ENCODE data around the gene EREG.
"Not testable (repeated sequence)": the region's sequence is repeated elsewhere in the genome, so short reads cannot be mapped to it uniquely, and the experiment has no call there.

Gene EREG

GRCh38 chr4:74391346-74391745 is 26.4 kb downstream of the EREG start:
- Histone ChIP-seq H3K27me3 (ENCODE audit: low read depth, low read length) (no peaks in the 10 kb centered on the region), H3K4me1 (ENCODE audit: control insufficient read depth in 1 of 2, insufficient read depth in 2 of 2, low read length in 2 of 2) (no peaks in the 10 kb centered on the region), H3K27ac (ENCODE audit: low read length) (no peak overlapping the region), H3K9me3 (ENCODE audit: control insufficient read depth in 1 of 2, low read length in 2 of 2) (no peaks in the 10 kb centered on the region), H3K4me3 (ENCODE audit: low read depth in 1 of 2, low read length in 2 of 2) (no peak overlapping the region), H3K36me3 (ENCODE audit: control insufficient read depth in 1 of 2, insufficient read depth in 2 of 2, low read length in 2 of 2) (no peaks in the 10 kb centered on the region)

DNA sequence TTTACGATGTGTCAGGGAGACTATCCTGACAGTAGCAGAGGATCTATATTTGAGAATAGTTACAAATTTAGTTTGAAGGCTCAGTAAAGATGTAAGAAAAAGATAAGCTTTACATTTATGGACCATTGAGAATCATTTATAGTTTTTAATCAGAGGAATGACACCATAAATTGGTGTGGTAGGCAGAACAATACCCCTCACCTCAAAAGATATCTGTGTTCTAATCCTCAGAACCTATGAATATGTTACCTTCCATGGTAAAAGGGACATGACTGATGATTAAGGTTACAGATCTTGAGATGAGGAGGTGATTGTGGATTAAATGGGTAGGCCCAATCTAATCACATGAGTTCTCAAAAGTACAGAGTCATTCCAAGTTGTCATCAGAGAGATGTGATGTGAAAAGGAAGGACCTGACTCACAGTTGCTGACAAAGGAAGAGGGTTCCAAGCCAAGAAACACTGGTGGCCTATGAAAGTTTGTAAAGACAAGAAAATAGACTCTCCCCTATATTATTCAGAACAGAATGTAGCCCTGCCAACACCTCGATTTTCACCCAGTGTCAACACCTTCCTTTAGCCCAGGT is 27.0 kb downstream of the EREG start:
- H3K27ac ChIP-seq (ENCODE audit: low read length) = no peak overlapping the region
- H3K36me3 ChIP-seq (ENCODE audit: control insufficient read depth in 1 of 2, insufficient read depth in 2 of 2, low read length in 2 of 2) = no peaks in the 10 kb centered on the region
- no peak overlapping the region for H3K4me3 ChIP-seq (ENCODE audit: low read depth in 1 of 2, low read length in 2 of 2)
- no peaks in the 10 kb centered on the region for H3K27me3 ChIP-seq (ENCODE audit: low read depth, low read length)
- no peaks in the 10 kb centered on the region for H3K9me3 ChIP-seq (ENCODE audit: control insufficient read depth in 1 of 2, low read length in 2 of 2)
- no peaks in the 10 kb centered on the region for H3K4me1 ChIP-seq (ENCODE audit: control insufficient read depth in 1 of 2, insufficient read depth in 2 of 2, low read length in 2 of 2)

DNA sequence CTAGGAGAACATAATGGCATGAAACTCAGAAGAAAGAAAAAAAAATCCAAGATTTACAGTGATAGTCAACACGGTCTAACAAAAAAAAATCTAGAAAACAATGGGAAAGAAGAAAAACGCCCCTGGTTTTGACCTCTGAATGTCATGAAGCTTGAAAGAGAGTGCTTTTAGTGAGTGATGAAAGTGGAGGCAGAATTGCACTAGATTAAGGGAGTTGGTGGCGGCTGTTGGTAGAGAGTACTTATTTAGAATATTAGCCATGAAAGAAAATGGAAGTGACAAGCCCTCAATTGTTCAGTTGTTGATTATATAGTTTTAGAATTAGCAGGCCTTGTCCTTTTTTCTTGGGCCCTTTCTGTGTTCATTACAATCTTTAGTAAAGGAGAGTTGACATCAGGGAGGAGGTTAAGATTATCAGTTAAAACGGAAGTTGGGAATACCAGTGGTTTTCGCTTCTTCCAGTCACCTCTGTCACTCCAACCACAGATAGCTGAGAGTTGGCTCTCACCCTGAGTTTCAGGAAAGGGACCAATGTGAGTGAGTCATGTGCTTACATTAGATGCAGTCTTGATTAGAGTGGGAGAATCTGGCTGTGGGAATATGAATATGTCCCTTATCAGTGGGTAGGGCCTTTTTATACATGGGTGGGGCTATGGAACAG is 29.7 kb downstream of the EREG start:
- H3K27me3 ChIP-seq (ENCODE audit: low read depth, low read length) = no peaks in the 10 kb centered on the region
- H3K27ac ChIP-seq (ENCODE audit: low read length) = no peak overlapping the region
- H3K4me3 ChIP-seq (ENCODE audit: low read depth in 1 of 2, low read length in 2 of 2) = no peak overlapping the region
- no peaks in the 10 kb centered on the region for H3K4me1 ChIP-seq (ENCODE audit: control insufficient read depth in 1 of 2, insufficient read depth in 2 of 2, low read length in 2 of 2)
- no peaks in the 10 kb centered on the region for H3K36me3 ChIP-seq (ENCODE audit: control insufficient read depth in 1 of 2, insufficient read depth in 2 of 2, low read length in 2 of 2)
- H3K9me3 ChIP-seq (ENCODE audit: control insufficient read depth in 1 of 2, low read length in 2 of 2) = no peaks in the 10 kb centered on the region

- Histone ChIP-seq H3K36me3 (ENCODE audit: control insufficient read depth in 1 of 2, insufficient read depth in 2 of 2, low read length in 2 of 2) (no peaks in the 10 kb centered on the region), H3K4me3 (ENCODE audit: low read depth in 1 of 2, low read length in 2 of 2) (no peak overlapping the region), H3K4me1 (ENCODE audit: control insufficient read depth in 1 of 2, insufficient read depth in 2 of 2, low read length in 2 of 2) (no peaks in the 10 kb centered on the region), H3K9me3 (ENCODE audit: control insufficient read depth in 1 of 2, low read length in 2 of 2) (no peaks in the 10 kb centered on the region), H3K27ac (ENCODE audit: low read length) (no peak overlapping the region), H3K27me3 (ENCODE audit: low read depth, low read length) (no peaks in the 10 kb centered on the region)
Observed at GRCh38 chr4:74395633-74396032, 30.7 kb downstream of the EREG start.

DNA sequence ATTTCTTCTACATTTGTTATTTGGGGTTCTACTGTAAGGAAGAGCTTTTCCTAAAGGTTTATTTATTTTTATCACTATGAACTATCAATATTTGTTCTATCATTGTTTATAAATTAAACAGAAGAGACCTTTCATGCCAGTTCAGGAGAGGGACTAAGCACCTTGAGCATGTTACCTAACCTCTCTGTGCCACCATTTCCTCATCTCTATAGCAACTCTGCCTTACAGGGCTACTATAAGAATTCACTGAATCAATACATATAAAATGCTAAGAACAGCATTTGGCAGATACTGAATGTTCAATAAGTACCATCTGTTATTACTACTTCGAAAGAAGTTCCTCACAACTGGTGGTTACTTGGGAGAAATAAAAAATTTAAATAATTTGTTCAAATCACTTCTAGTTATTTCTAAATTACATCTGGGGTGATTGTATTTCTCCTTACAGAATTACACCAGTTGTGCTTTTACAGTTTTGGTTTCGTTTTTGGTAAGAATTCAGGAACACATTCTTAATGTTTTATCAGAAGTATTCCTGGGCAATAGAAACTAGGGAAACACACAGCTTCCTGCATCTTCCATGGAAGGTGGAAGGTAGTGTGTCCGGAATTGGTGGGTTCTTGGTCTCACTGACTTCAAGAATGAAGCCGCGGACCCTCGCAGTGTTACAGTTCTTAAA is 32.9 kb downstream of the EREG start:
- Histone ChIP-seq H3K4me3 (ENCODE audit: low read depth in 1 of 2, low read length in 2 of 2) (peak overlapping the region; percentile 43 to 51), H3K27me3 (ENCODE audit: low read depth, low read length) (no peaks in the 10 kb centered on the region), H3K36me3 (ENCODE audit: control insufficient read depth in 1 of 2, insufficient read depth in 2 of 2, low read length in 2 of 2) (no peaks in the 10 kb centered on the region), H3K27ac (ENCODE audit: low read length) (peak overlapping the region; percentile 6), H3K4me1 (ENCODE audit: control insufficient read depth in 1 of 2, insufficient read depth in 2 of 2, low read length in 2 of 2) (no peaks in the 10 kb centered on the region), H3K9me3 (ENCODE audit: control insufficient read depth in 1 of 2, low read length in 2 of 2) (no peaks in the 10 kb centered on the region)

DNA sequence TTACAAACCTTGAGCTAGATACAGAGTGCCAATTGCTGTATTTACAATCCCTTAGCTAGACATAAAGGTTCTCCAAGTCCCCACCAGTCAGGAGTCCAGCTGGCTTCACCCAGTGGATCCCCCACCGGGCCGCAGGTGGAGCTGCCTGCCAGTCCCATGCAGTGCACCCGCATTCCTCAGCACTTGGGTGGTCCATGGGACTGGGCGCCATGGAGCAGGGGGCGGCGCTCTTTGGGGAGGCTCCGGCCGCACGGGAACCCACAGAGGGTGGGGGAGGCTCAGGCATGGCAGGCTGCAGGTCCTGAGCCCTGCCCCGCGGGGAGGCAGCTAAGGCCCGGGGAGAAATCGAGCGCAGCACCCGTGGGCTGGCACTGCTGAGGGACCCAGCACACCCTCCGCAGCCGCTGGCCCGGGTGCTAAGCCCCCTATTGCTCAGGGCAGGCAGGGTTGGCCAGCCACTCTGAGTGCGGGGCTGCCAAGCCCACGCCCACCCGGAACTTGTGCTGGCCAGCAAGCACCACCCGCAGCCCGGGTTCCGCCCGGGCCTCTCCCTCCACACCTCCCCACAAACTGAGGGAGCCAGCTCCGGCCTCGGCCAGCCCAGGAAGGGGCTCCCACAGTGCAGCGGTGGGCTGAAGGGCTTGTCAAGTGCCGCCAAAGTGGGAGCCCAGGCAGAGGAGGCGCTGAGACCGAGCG is 34.1 kb downstream of the EREG start:
- not testable (repeated sequence) for H3K4me1 ChIP-seq (ENCODE audit: control insufficient read depth in 1 of 2, insufficient read depth in 2 of 2, low read length in 2 of 2); H3K4me3 ChIP-seq (ENCODE audit: low read depth in 1 of 2, low read length in 2 of 2); H3K36me3 ChIP-seq (ENCODE audit: control insufficient read depth in 1 of 2, insufficient read depth in 2 of 2, low read length in 2 of 2); H3K27me3 ChIP-seq (ENCODE audit: low read depth, low read length); H3K27ac ChIP-seq (ENCODE audit: low read length); H3K9me3 ChIP-seq (ENCODE audit: control insufficient read depth in 1 of 2, low read length in 2 of 2)

- H3K4me1 ChIP-seq (ENCODE audit: control insufficient read depth in 1 of 2, insufficient read depth in 2 of 2, low read length in 2 of 2) = no peaks in the 10 kb centered on the region
- H3K27ac ChIP-seq (ENCODE audit: low read length) = no peak overlapping the region
- H3K36me3 ChIP-seq (ENCODE audit: control insufficient read depth in 1 of 2, insufficient read depth in 2 of 2, low read length in 2 of 2) = no peaks in the 10 kb centered on the region
- no peak overlapping the region for H3K4me3 ChIP-seq (ENCODE audit: low read depth in 1 of 2, low read length in 2 of 2)
- H3K27me3 ChIP-seq (ENCODE audit: low read depth, low read length) = no peaks in the 10 kb centered on the region
- H3K9me3 ChIP-seq (ENCODE audit: control insufficient read depth in 1 of 2, low read length in 2 of 2) = no peaks in the 10 kb centered on the region
Observed at GRCh38 chr4:74400395-74400794, 35.5 kb downstream of the EREG start.

- H3K4me3 ChIP-seq (ENCODE audit: low read depth in 1 of 2, low read length in 2 of 2) = no peak overlapping the region
- H3K4me1 ChIP-seq (ENCODE audit: control insufficient read depth in 1 of 2, insufficient read depth in 2 of 2, low read length in 2 of 2) = no peaks in the 10 kb centered on the region
- no peaks in the 10 kb centered on the region for H3K36me3 ChIP-seq (ENCODE audit: control insufficient read depth in 1 of 2, insufficient read depth in 2 of 2, low read length in 2 of 2)
- H3K9me3 ChIP-seq (ENCODE audit: control insufficient read depth in 1 of 2, low read length in 2 of 2) = no peaks in the 10 kb centered on the region
- no peak overlapping the region for H3K27ac ChIP-seq (ENCODE audit: low read length)
- H3K27me3 ChIP-seq (ENCODE audit: low read depth, low read length) = no peaks in the 10 kb centered on the region
Observed at GRCh38 chr4:74402692-74403456, 37.9 kb downstream of the EREG start.

DNA sequence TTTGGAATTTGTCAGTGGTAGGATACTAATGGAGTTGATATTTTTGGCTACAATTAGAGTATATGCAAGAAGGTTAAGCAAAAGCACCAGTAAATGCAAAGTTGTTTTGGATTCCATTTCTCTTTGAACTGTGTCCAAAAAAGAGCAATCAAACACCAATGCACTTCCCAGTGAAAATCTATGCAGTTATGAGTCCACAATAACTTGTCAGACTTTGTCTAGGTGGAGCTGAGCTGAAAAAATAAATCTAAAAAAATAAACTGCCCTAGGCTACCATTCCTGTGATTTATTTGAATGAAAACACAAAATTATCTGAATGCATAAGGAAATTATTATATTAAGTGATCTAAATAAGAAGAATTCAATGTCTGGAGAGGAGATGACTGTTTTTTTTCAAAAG is 42.9 kb downstream of the EREG start:
- Histone ChIP-seq H3K4me1 (ENCODE audit: control insufficient read depth in 1 of 2, insufficient read depth in 2 of 2, low read length in 2 of 2) (no peaks in the 10 kb centered on the region), H3K9me3 (ENCODE audit: control insufficient read depth in 1 of 2, low read length in 2 of 2) (no peaks in the 10 kb centered on the region), H3K27ac (ENCODE audit: low read length) (no peak overlapping the region), H3K27me3 (ENCODE audit: low read depth, low read length) (no peaks in the 10 kb centered on the region), H3K4me3 (ENCODE audit: low read depth in 1 of 2, low read length in 2 of 2) (no peak overlapping the region), H3K36me3 (ENCODE audit: control insufficient read depth in 1 of 2, insufficient read depth in 2 of 2, low read length in 2 of 2) (no peaks in the 10 kb centered on the region)

DNA sequence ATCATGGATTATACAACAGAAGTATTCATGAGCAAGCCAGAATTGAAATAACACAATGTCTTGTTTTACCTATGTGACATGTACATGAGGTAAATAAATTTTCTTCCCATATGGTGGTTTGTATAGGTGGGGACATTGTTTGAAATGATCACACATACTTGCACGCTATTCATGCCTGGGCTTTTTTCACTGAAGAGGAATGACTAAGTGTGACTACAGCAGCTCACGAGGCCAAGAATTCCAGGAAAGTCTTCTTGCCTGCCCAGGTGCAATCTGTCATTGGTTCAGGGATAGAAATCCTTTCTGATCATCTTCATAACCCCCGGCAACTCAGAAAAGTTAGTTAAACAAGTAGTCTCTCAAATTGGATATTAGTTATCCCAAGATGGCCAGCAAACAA is 43.7 kb downstream of the EREG start:
- H3K36me3 ChIP-seq (ENCODE audit: control insufficient read depth in 1 of 2, insufficient read depth in 2 of 2, low read length in 2 of 2) = no peaks in the 10 kb centered on the region
- no peaks in the 10 kb centered on the region for H3K9me3 ChIP-seq (ENCODE audit: control insufficient read depth in 1 of 2, low read length in 2 of 2)
- no peak overlapping the region for H3K4me3 ChIP-seq (ENCODE audit: low read depth in 1 of 2, low read length in 2 of 2)
- no peaks in the 10 kb centered on the region for H3K27me3 ChIP-seq (ENCODE audit: low read depth, low read length)
- no peaks in the 10 kb centered on the region for H3K4me1 ChIP-seq (ENCODE audit: control insufficient read depth in 1 of 2, insufficient read depth in 2 of 2, low read length in 2 of 2)
- H3K27ac ChIP-seq (ENCODE audit: low read length) = no peak overlapping the region

GRCh38 chr4:74410272-74410671 is 45.3 kb downstream of the EREG start:
- no peaks in the 10 kb centered on the region for H3K36me3 ChIP-seq (ENCODE audit: control insufficient read depth in 1 of 2, insufficient read depth in 2 of 2, low read length in 2 of 2)
- H3K27ac ChIP-seq (ENCODE audit: low read length) = no peak overlapping the region

More at GRCh38 chr4:74410272-74410671, 45.3 kb downstream of the EREG start:
- Histone ChIP-seq H3K4me1 (ENCODE audit: control insufficient read depth in 1 of 2, insufficient read depth in 2 of 2, low read length in 2 of 2) (no peaks in the 10 kb centered on the region), H3K4me3 (ENCODE audit: low read depth in 1 of 2, low read length in 2 of 2) (no peak overlapping the region), H3K27me3 (ENCODE audit: low read depth, low read length) (no peaks in the 10 kb centered on the region), H3K9me3 (ENCODE audit: control insufficient read depth in 1 of 2, low read length in 2 of 2) (no peaks in the 10 kb centered on the region)
